H4 (cell line): ENCODE data around the gene PYGB. TPM values are rescaled to one million over a fixed set of nuclear protein-coding genes. Genes with fewer than 3 reads are reported as not detected.
"Not testable (repeated sequence)": the region's sequence is repeated elsewhere in the genome, so short reads cannot be mapped to it uniquely, and the experiment has no call there.

Experiments used
- DNase-seq: peaks from one replicate; pipeline ENCODE4 v3.0.0-alpha.2; 2015; ENCODE audit warnings: low spot score
- total RNA-seq: library from RNA; depleted of rRNA; stranded (reverse); fragments of >200 nt; shearing (Covaris generic); gene quantifications from 2 replicates; pipeline ENCODE4 v1.2.3, GENCODE V29; 2014

Gene PYGB
- total RNA-seq, 1 experiment from 2014 or later: 39.4 TPM

- DNase-seq: no peak
These were observed 1.5 kb downstream of the PYGB start for GRCh38 chr20:25249198-25249931.

DNA sequence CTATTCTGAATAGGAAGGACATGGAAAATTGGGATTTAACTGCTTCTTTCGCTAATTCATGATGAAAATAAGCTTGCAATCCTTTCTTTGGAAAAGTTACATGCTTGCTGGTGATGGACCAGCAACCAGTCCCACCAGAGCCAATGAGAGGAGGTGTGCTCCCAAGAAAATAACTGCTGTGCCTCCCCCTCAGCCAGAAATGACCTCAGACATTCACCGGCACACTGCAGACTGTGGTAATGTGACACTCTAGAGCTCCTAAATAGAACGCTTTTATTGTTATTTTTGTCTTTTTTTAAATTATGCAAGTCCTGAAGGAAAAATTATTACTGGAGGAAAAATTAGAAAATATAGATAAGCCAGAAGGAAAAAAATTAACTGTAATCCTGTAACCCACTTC, 2.6 kb downstream of the PYGB start:
- DNase-seq: no peak

DNA sequence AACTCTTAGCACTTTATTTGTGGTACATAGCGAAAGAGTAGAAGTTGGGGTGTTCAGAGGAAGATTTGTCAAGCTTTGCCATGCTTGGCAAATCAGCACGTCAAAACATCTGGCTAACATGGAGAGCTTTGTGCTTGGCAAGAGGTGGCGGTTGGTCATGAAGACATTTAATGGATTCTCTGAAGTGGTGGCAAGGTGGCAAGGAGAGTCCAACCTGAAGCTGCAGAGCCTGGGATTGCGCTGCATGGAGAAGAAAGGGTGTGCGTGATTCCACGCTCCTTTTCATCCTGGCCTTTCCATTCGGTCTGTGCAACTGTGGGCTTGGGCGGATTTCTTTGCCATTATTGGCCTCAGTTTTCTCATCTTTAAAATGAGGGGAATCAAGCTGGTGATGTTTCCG, 3.1 kb downstream of the PYGB start:
- no peak for DNase-seq

- DNase-seq: no peak
These were observed 3.7 kb downstream of the PYGB start for GRCh38 chr20:25251558-25251957.

DNA sequence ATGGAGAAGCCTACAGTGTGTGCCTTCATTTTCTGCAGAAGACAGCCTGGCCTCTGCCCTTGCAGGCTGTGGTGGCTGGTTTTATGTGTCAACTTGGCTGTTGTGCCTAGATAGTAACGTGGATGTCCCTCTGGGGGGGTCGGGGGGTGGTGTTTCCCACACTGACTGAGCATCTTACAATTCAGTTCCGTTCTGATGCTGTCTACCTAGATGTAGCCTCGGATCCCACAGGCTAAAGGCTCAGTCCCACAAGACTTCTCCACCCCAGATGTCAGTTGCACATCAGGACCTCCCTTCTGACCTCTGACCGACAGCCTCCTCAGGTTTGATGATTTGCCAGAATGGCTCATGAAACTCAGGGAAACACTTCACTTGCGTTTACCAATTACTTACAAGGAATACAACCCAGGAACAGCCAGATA, 4.4 kb downstream of the PYGB start:
- no peak for DNase-seq

DNA sequence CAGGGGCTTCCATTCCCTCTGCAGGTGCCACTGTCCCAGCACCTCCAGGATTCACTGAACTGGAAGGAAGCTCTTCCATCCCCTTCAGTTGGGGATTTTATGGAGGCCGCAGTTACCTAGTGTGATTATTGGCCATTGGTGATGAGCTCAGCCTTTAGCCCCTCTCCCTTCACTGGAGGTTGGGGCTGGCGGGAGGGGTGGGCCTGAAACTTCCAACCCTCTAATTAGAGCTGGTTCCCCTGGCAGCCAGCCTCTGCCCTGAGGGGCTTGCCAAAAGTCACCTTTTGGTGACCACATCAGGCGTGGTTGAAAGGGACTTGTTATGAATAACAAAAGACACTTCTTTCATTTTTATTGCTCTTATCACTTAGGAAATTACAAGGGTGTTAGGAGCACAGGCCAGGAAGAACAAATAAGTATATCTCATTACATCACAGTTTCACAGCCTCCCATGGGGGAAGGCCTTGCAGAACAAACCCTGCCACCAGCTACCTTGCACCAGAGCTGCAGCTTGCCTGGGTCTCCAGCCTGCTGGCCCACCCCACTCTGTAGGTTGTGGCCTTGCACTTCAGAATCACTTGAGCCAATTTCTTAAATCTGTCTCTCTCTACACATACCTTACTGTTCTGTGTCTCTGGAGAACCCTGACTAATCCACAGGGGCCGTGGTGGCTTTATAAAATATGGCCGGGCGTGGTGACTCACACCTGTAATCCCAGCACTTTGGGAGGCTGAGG, 5.0 kb downstream of the PYGB start:
- DNase-seq: no peak

DNA sequence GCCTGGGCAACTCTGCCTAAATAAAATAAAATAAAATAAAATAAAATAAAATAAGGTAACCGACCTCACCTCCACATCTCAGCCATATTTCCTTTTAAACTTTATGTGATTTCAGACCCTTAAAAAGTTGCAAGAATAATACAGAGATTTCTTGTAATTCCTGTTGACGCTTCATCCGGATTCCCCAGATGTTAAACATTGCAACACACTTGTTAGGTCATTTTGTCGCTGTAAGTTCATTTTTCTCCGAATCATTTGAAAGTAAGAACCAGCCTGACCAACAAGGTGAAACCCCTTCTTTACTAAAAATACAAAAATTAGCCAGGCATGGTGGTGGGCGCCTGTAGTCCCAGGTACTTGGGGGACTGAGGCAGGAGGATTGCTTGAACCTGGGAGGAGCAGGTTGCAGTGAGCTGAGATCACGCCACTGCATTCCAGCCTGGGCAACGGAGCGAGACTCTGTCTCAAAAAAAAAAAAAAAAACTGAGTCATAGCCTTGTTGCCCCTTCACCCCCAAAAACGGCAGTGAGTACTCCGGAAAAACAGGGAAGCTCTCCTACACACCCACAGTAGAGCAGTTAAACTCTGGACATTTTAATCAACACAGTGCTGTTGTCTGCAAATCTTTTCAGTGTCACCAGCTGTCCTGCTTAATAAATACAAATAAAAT, 5.9 kb downstream of the PYGB start:
- no peak for DNase-seq

- no peak for DNase-seq
These were observed 6.7 kb downstream of the PYGB start for GRCh38 chr20:25254571-25254970.

DNA sequence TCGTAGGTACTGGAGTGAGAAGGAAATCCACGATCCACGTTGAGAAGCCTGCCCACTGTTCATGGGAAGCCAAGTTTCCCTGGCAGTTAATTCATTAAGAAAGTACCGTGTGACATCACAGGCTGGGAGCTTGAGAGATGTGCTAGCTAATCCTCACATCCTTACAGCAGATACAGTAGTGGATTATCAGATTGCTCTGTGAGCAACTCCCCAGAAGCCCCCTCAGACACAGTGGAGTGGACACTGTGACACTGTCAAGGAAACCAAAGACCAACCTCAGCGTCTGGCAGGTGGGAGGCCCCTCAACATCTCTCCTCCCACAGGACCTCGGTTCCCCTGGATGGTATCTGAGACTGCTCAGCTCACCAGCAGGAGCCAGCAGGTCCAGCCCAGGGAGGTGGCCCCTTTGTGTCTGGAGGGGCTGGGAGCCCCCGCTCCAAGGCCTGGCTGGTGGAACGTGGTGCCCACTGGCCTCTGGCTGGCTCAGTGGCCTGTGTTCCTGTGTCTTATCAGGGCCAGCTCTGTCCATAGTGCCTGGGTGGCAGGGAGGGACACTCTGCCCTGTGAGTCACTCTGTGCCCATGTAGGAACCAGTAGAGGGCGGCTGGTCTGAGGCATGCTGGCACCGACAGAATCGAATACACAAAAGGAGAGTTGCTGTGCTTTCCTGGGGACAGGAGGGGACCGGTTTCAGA, 7.2 kb downstream of the PYGB start:
- no peak for DNase-seq

GRCh38 chr20:25256226-25256859, 8.5 kb downstream of the PYGB start:
- DNase-seq: no peak

DNA sequence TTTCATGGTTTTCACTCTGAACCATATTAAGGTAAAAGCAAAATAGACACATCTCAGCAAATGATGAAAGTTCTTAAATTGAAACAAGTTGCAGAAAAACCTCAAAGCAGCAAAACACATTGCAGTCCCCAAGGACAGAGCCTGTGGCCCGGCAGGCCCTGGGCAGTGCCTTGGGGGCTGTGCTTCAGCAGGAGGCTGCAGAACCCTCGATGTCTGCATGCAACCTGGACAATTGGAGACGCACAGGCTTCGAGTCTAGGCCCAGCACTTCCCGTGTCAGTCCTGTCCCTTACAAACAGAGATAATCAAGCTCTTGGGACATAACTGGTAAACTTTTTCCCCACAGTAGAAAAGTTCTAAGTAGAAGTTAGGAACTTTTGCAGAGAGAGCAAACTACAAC, 9.2 kb downstream of the PYGB start:
- no peak for DNase-seq

GRCh38 chr20:25257756-25258475, 10.0 kb downstream of the PYGB start:
- DNase-seq: no peak

- DNase-seq: no peak
These were observed 10.6 kb downstream of the PYGB start for GRCh38 chr20:25258476-25258805.

GRCh38 chr20:25258828-25259227, 10.9 kb downstream of the PYGB start:
- no peak for DNase-seq

- no peak for DNase-seq
These were observed 11.5 kb downstream of the PYGB start for GRCh38 chr20:25259358-25259757.

GRCh38 chr20:25259788-25260254, 11.9 kb downstream of the PYGB start:
- DNase-seq: no peak

- not testable (repeated sequence) for DNase-seq
These were observed 13.0 kb downstream of the PYGB start for GRCh38 chr20:25260770-25261437.

DNA sequence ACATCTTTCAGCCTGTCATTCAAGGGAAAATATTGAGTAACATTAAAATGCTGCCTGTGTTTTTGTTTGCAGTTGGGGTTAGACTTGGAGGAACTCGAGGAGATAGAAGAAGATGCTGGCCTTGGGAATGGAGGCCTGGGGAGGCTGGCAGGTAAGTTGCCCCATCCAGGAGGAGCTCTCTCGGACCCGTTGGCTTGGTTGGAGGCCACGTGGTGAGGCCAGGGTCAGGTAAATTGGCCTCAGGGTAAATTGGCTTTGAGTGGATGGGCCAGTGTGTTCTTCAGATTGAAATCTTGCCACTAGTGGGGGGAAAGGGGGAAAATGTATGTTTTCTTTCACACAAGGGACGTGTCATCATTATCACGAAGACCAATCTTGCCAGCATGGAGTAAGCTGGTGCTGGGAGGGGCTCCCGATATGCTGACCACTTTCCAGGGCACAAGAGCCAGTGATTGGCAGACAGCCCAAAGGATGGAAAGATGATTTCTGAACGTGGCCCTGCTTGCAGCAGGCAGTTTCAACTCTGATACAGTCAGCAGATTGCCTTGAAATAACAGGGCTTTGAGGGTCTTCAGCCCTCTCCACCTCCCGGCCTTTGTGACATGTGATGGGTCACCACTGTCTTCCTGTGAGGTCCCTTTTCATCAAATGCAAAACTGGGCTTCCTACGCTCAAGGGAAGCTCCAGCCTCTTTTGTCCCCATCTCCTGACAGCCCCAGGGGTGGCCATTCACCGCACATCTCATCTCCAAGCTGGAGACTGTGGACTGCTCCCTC, 21.4 kb downstream of the PYGB start:
- DNase-seq: no peak

DNA sequence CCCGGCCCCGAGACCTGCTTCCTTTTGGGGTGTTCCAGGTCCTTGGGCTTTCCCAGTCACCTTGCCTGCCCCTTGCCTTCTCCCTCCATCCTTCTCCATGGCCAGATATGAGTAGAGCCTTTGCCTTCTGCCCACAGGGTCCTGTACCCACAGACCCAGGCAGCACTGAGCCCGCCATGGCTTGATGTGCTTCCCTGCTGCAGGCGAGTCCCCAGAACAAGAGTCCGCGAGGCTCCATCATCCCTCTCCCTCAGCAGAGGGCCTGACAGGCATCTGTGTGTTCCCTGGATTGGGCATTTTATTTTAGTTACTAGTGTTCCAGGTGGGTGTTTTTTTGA, 21.9 kb downstream of the PYGB start:
- DNase-seq: no peak

DNA sequence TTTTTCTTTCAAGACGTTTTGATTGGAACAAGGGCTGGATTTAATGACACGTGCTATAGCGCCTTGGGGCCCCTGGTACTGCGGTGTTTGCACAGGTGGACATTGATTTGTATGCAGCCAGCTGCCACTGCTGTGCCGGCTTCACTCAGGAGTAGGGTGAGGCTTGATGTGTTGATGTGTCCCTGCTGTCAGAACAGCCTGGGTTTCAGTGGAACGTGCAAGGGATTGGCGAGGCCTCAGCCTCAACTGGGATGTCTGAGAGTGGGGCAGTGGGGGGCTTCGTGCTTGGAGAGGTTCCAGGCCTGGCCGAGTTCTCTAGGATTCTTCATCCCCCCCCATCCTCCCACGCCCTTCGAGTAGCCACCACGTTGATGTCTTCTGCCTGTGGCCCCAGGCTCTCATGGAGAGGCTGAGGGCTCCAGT, 23.0 kb downstream of the PYGB start:
- DNase-seq: no peak
